Neural cell (in vitro differentiated cells): ENCODE measurements around the gene MEA1. TPM values are rescaled to one million over a fixed set of nuclear protein-coding genes. Genes with fewer than 3 reads are reported as not detected.

Source experiments
- H2AFZ ChIP-seq: fragments of 200-600, 300-800 bp; sonication (generic), shearing (Covaris generic); 2 replicates; pipeline ENCODE4 v1.6.0; 2014; ENCODE audit warnings: low read depth, mild to moderate bottlenecking, antibody characterized with exemption, low read length, moderate library complexity
- H3F3A ChIP-seq: fragments of 200-600 bp; shearing (Covaris generic); 2 replicates; pipeline ENCODE4 v1.6.1; 2016; ENCODE audit warnings: mild to moderate bottlenecking, moderate library complexity, mixed read lengths, antibody characterized with exemption, low read length; ENCODE audit not compliant: insufficient read depth, poor library complexity, severe bottlenecking
- H3K27ac ChIP-seq: fragments of 200-600, 300-800 bp; sonication (generic), shearing (Covaris generic); 2 replicates; pipeline ENCODE4 v1.5.1; 2014; ENCODE audit warnings: mild to moderate bottlenecking, low read length, moderate library complexity
- H3K27me3 ChIP-seq: fragments of 300-800, 200-600 bp; sonication (generic), shearing (Covaris generic); 2 replicates; pipeline ENCODE4 v1.6.0; 2014; ENCODE audit warnings: mild to moderate bottlenecking, low read depth, low read length, moderate library complexity; ENCODE audit not compliant: insufficient read depth
- H3K36me3 ChIP-seq: fragments of 300-800, 200-600 bp; sonication (generic), shearing (Covaris generic); 2 replicates; pipeline ENCODE4 v1.5.1; 2014; ENCODE audit warnings: mild to moderate bottlenecking, antibody characterized with exemption, low read length, moderate library complexity; ENCODE audit not compliant: insufficient read depth
- H3K4me2 ChIP-seq: fragments of 300-800, 200-600 bp; sonication (generic), shearing (Covaris generic); 2 replicates; pipeline ENCODE4 v1.6.0; 2014; ENCODE audit warnings: mild to moderate bottlenecking, low read length
- H3K4me3 ChIP-seq: fragments of 300-800, 200-600 bp; sonication (generic), shearing (Covaris generic); 2 replicates; pipeline ENCODE4 v1.5.1; 2014; ENCODE audit warnings: mild to moderate bottlenecking, low read length, moderate library complexity
- H3K79me2 ChIP-seq: fragments of 200-600 bp; shearing (Covaris generic); replicated peaks from 2 replicates; pipeline ENCODE4 v1.6.0; 2014; ENCODE audit warnings: mild to moderate bottlenecking, low read length, moderate library complexity; ENCODE audit not compliant: insufficient read depth
- H3K9ac ChIP-seq: fragments of 300-800, 200-600 bp; sonication (generic), shearing (Covaris generic); 2 replicates; pipeline ENCODE4 v1.6.1; 2016; ENCODE audit warnings: mild to moderate bottlenecking, low read length, mixed read lengths
- H3K9me2 ChIP-seq: fragments of 200-600 bp; shearing (Covaris generic); 2 replicates; pipeline ENCODE4 v1.6.1; 2016; ENCODE audit warnings: mild to moderate bottlenecking, low read length, mixed read lengths; ENCODE audit not compliant: insufficient read depth
- H3K9me3 ChIP-seq: fragments of 200-600, 300-800 bp; sonication (generic), shearing (Covaris generic); 2 replicates; pipeline ENCODE4 v1.6.1; 2016; ENCODE audit warnings: mild to moderate bottlenecking, mixed run types, low read length, moderate library complexity, mixed read lengths
- H4K20me1 ChIP-seq: fragments of 200-600 bp; shearing (Covaris generic); 2 replicates; pipeline ENCODE4 v1.6.1; 2016; ENCODE audit warnings: mild to moderate bottlenecking, mixed run types; ENCODE audit not compliant: insufficient read depth
- EP300 ChIP-seq: fragments of 450-650 bp; conservative IDR thresholded peaks from 2 replicates; pipeline ENCODE4 v1.6.1; 2014; ENCODE audit warnings: antibody characterized with exemption, mild to moderate bottlenecking, moderate library complexity; ENCODE audit not compliant: poor library complexity, severe bottlenecking
- EZH2 ChIP-seq: fragments of 200-600, 300-800 bp; shearing (Covaris generic), sonication (generic); IDR thresholded peaks from 2 replicates; pipeline ENCODE4 v1.6.1; 2014; ENCODE audit warnings: antibody characterized with exemption, low read length, borderline replicate concordance, mild to moderate bottlenecking; ENCODE audit not compliant: insufficient read depth, poor library complexity, severe bottlenecking
- MXI1 ChIP-seq: fragments of 450-650 bp; conservative IDR thresholded peaks from 2 replicates; pipeline ENCODE4 v1.6.1; 2014; ENCODE audit warnings: antibody characterized with exemption, mild to moderate bottlenecking; ENCODE audit not compliant: poor library complexity, severe bottlenecking
- POLR2AphosphoS5 ChIP-seq: IDR thresholded peaks from 2 replicates; pipeline ENCODE4 v1.6.1; 2012
- RAD21 ChIP-seq: fragments of 450-650 bp; conservative IDR thresholded peaks from 2 replicates; pipeline ENCODE4 v1.6.1; 2014; ENCODE audit warnings: antibody characterized with exemption, mild to moderate bottlenecking, moderate library complexity
- SMC3 ChIP-seq: fragments of 450-650 bp; conservative IDR thresholded peaks from 2 replicates; pipeline ENCODE4 v1.6.1; 2014; ENCODE audit warnings: antibody characterized with exemption, mild to moderate bottlenecking, moderate library complexity; ENCODE audit not compliant: poor library complexity
- TAF1 ChIP-seq: IDR thresholded peaks from 2 replicates; pipeline ENCODE4 v1.6.1; 2012; ENCODE audit warnings: low read depth
- polyA plus RNA-seq: library from polyadenylated mRNA; depleted of rRNA; stranded (reverse); fragments of >200 nt; gene quantifications from 2 replicates; pipeline ENCODE4 v1.2.3, GENCODE V29; 2014
- TF ChIP-seq, protein P1 (sequence below): fragments of 450-650 bp; IDR thresholded peaks from 2 replicates; pipeline ENCODE4 v1.5.1; 2014; ENCODE audit warnings: antibody characterized with exemption, mild to moderate bottlenecking, moderate library complexity; ENCODE audit not compliant: poor library complexity, severe bottlenecking
- TF ChIP-seq, protein P2 (sequence below): IDR thresholded peaks from 2 replicates; pipeline ENCODE4 v1.6.1; 2012; ENCODE audit warnings: borderline replicate concordance

The MEA1 gene
- polyA plus RNA-seq, 1 donor from 2014 or later = 119 TPM

DNA sequence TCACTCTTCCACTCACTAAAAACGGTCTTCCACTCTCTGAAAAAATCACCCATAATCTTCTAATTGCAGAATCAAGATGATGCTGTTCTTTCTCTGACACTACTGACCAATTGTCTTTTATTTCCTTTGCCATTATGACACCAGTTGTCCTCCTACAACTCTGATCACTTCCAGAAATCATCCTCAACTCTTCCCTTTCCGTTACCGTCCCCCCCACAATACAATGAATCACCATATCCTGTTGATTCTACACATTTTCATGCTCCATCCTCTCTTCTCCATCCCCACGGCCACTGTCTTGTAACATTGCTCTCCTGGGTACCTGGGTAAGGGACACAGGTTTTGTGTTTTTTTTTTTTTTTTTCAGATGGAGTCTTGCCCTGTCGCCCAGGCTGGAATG, 31.9 kb downstream of the MEA1 start:
- H3K9me3 ChIP-seq = no peaks in the 10 kb centered on the region
- no peaks in the 10 kb centered on the region for H4K20me1 ChIP-seq
- no peak overlapping the region for H3K4me3 ChIP-seq
- H3K4me2 ChIP-seq = no peak overlapping the region
- TF ChIP-seq MXI1 = no peak
- TF ChIP-seq, protein P1, sequence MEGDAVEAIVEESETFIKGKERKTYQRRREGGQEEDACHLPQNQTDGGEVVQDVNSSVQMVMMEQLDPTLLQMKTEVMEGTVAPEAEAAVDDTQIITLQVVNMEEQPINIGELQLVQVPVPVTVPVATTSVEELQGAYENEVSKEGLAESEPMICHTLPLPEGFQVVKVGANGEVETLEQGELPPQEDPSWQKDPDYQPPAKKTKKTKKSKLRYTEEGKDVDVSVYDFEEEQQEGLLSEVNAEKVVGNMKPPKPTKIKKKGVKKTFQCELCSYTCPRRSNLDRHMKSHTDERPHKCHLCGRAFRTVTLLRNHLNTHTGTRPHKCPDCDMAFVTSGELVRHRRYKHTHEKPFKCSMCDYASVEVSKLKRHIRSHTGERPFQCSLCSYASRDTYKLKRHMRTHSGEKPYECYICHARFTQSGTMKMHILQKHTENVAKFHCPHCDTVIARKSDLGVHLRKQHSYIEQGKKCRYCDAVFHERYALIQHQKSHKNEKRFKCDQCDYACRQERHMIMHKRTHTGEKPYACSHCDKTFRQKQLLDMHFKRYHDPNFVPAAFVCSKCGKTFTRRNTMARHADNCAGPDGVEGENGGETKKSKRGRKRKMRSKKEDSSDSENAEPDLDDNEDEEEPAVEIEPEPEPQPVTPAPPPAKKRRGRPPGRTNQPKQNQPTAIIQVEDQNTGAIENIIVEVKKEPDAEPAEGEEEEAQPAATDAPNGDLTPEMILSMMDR = no peak
- TF ChIP-seq POLR2AphosphoS5 = no peak
- no peak for TF ChIP-seq SMC3
- TF ChIP-seq RAD21 = no peak
- TF ChIP-seq, protein P2, sequence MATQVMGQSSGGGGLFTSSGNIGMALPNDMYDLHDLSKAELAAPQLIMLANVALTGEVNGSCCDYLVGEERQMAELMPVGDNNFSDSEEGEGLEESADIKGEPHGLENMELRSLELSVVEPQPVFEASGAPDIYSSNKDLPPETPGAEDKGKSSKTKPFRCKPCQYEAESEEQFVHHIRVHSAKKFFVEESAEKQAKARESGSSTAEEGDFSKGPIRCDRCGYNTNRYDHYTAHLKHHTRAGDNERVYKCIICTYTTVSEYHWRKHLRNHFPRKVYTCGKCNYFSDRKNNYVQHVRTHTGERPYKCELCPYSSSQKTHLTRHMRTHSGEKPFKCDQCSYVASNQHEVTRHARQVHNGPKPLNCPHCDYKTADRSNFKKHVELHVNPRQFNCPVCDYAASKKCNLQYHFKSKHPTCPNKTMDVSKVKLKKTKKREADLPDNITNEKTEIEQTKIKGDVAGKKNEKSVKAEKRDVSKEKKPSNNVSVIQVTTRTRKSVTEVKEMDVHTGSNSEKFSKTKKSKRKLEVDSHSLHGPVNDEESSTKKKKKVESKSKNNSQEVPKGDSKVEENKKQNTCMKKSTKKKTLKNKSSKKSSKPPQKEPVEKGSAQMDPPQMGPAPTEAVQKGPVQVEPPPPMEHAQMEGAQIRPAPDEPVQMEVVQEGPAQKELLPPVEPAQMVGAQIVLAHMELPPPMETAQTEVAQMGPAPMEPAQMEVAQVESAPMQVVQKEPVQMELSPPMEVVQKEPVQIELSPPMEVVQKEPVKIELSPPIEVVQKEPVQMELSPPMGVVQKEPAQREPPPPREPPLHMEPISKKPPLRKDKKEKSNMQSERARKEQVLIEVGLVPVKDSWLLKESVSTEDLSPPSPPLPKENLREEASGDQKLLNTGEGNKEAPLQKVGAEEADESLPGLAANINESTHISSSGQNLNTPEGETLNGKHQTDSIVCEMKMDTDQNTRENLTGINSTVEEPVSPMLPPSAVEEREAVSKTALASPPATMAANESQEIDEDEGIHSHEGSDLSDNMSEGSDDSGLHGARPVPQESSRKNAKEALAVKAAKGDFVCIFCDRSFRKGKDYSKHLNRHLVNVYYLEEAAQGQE = no peak
- no peak for TF ChIP-seq EP300
- no peak for TF ChIP-seq EZH2
- TF ChIP-seq TAF1 = no peak
- H3K27me3 ChIP-seq = no peaks in the 10 kb centered on the region
- no peak overlapping the region for H3K27ac ChIP-seq
- H3K79me2 ChIP-seq = peaks cover 13% of the 10 kb centered on the region
- H2AFZ ChIP-seq = no peak overlapping the region
- H3K36me3 ChIP-seq = no peaks in the 10 kb centered on the region
- H3K9ac ChIP-seq = no peak overlapping the region
- peaks cover 4% of the 10 kb centered on the region for H3F3A ChIP-seq
- H3K9me2 ChIP-seq = no peaks in the 10 kb centered on the region

DNA sequence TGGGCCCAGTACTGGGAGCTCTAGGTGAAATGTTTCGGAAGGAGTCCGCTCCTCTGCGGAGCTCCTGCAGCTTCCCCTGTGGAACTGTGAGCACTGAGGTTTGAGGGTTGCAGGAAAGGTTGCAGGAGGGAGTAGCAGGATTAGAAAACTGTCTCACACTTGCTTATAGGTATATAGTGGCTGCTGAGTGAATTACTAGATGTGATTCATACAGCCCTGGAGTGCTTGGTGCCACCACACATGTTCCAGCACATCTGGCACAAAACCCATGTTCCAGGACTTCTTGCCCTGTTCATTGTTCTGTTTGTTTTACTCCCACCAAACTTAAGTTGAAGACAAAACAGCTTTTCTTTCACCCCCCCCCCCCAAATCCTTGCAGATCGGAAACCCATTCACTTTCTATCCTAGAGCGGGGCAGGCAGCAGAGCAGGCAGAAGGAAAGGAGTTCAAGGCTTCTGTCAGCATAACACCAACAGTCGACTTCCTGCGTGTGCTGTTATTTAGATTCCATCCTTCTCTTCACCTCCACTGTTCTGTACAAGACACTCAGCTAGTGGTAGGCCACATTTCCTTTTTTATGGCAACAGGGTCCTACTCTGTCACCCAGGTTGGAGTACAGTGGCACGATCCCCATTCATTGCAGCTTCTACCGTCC, 34.1 kb downstream of the MEA1 start:
- H3F3A ChIP-seq = peaks cover 4% of the 10 kb centered on the region
- peaks cover 6% of the 10 kb centered on the region for H3K79me2 ChIP-seq
- H3K27me3 ChIP-seq = no peaks in the 10 kb centered on the region
- H3K9me2 ChIP-seq = no peaks in the 10 kb centered on the region
- no peaks in the 10 kb centered on the region for H4K20me1 ChIP-seq
- peak overlapping the region; percentile 77 for H3K4me2 ChIP-seq
- H3K27ac ChIP-seq = peak overlapping the region; percentile 90
- TF ChIP-seq RAD21 (no peak), EZH2 (no peak), POLR2AphosphoS5 (no peak), MXI1 (no peak), SMC3 (no peak), EP300 (no peak), TAF1 (no peak)
- no peaks in the 10 kb centered on the region for H3K9me3 ChIP-seq
- H2AFZ ChIP-seq = peak overlapping the region; percentile 62
- peak overlapping the region; percentile 83 for H3K9ac ChIP-seq
- H3K36me3 ChIP-seq = no peaks in the 10 kb centered on the region
- peak overlapping the region; percentile 95 for H3K4me3 ChIP-seq
